Activated CD8-positive, alpha-beta memory T cell treated with anti-CD3 and anti-CD28 coated beads, Interleukin-2, amount 50 U/mL, for 48 hours (primary cell): ENCODE data around the gene ZNG1F.
"Not testable (repeated sequence)": the region's sequence is repeated elsewhere in the genome, so short reads cannot be mapped to it uniquely, and the experiment has no call there.

Experiments
- DNase-seq: peaks from one replicate; pipeline ENCODE4 v3.0.0-alpha.2; 2020

Gene ZNG1F

DNA sequence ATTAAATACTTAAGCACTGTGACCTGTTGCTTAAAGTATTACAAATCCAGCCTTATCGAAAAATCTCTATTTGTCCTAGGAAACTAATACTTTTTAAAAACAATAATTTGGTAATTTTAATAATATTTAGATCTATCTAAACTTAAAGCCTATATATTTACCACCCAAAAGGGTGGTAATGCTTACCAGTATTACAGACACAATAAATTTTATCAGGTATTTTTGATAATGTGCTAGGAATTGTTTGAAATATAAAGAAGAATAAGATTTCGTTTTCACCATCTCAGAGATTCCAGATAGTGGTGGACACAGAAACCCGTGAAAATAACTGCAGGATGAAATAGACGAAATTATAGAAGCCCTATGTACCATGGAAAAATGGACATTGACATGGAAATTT is 68.4 kb downstream of the ZNG1F start:
- not testable (repeated sequence) for DNase-seq

DNA sequence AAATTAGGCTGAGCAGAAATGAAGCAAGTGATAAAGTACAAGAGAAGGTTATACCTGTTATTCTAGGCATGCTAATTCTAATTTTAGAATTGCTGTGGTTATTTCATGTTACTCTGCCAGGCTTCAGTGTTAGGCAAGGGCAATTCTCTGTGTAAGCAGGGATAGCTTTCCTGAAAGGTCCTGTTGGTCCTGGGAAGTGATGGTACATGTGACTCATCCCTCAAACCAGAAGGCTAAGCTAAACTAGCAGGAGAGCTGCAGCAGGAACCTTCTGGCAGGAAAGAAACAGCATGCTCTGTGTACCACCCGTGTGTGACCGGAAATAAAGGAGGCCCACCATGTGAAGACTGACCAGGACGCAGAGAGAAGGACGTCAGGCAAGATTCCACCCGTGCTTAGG is 69.4 kb downstream of the ZNG1F start:
- not testable (repeated sequence) for DNase-seq

DNA sequence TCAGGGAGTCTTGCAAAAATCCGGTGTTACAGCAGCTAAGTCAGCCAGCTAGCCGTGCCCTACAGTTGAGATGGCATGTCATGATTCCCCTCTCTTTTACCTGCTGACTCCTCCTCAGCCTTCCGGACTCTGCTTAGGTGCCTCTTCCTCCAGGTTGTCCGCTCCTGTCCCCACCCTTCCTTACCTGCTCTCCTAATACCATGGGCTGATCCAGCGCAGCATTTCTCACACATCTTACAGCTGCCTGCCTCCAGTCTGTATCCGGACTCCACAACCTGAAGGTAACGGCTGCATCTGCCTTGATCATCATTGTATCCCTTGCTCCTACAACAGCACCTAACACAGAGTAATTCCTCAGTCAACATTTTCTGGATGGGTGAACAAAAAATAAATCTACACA is 69.8 kb downstream of the ZNG1F start:
- not testable (repeated sequence) for DNase-seq

DNA sequence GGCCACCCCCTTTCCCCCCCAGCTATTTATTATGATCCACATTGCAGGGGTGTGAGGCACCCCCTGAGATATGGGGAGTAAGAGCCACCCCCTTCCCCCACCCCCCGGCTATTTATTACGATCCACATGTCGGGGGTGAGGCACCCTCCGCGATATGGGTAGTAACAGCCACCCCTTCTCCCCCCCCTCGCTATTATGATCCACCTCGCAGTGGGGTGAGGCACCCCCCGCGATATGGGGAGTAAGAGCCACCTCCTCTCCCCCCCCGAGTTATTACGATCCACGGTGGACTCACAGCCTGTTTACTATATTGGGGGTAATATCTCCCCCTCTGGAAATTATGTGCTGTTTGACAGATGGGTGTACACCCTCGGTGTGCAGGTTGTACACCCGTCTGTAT is 75.8 kb downstream of the ZNG1F start:
- DNase-seq: not testable (repeated sequence)

DNA sequence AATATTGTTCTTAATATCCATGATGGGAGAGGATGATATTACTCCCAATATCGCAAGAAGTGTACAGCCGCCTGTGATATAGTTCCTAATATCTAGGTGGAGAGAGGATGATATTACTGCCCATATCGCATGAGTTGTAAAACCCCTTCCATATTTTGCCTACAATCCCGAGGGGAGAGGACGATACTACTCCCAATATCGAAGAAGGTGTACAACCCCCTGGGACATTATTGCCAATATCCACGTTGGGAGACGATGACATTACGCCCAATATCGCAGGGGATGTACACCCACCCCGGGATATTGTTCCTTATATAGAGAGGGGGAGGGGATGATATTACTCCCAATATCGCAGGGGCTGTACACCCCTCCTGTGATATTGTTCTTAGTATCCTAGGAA is 77.7 kb downstream of the ZNG1F start:
- DNase-seq: not testable (repeated sequence)

DNA sequence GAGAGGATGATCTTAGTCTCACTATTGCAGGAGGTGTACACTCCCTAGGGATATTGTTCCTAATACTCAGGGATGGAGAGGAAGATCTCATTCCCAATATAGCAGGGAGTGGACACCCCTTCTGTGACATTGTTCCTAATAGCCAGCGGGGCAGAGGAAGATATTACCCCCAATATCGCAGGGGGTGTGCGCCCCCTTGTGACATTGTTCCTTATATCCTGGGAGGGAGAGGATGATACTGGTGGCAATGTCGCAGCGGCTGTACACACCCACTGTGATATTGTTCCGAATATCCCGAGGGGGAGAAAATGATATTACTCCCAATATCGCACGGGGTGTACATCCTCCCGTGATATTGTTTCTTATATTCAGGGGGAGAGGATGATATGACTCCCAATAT is 78.2 kb downstream of the ZNG1F start:
- DNase-seq: peak; percentile 58

DNA sequence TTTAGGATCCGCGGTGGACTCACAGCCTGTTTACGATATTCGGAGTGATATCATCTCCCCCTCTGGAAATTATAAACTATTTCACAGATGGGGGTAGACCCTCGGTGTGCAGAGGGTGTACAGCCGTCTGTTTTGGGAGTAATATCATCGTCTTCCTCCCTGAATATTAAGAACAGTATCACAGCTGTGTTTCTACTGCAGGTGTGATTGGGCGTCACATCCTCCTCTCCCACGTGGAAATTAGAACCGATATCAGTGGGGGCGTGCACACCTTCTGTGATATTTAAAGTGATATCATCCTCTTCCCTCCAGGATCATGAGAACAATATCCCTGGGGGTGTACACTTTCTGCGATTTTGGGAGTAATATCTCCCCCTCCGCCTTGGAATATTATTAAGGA is 79.9 kb downstream of the ZNG1F start:
- not testable (repeated sequence) for DNase-seq

DNA sequence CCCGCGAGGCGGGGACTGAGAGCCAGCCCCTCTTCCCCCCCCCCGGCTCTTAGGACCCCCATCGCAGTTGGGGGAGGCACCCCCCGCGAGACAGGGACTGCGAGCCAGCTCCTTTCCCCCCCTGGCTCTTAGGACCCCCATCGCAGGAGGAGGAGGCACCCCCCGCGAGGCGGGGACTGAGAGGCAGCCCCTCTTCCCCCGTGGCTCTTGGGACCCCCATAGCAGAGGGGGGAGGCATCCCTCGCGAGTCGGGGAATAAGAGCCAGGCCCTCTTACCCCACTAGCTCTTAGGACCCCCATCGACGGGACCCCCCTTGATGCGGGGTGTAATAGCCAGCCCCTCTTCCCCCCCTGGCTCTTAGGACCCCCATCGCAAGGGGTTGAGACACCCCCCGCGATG is 80.3 kb downstream of the ZNG1F start:
- not testable (repeated sequence) for DNase-seq

DNA sequence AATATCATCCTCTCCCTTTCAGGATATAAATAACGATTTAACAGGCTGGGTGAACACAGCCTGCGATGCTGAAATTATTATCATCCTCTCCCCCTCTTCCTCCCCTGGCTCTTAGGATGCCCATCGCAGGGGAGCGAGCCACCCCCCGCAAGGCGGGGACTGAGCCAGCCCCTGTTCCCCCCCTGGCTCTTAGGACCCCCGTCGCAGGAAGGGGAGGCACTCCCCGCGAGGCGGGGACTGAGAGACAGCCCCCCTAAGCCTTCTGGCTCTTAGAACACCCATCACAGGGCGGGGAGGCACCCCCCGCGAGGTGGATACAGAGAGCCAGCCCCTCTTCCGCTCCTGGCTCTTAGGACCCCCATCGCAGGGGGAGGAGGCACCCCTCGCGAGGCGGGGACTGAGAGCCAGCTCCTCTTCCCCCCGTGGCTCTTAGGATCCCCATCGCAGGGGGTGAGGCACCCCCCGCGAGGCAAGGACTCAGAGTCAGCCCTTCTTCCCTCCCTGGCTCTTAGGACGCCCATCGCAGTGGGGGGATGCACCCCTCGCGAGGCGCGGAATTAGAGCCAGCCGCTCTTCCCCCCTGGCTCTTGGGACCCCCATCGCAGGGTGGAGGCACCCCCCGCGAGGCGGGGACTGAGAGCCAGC is 82.5 kb downstream of the ZNG1F start:
- not testable (repeated sequence) for DNase-seq

DNA sequence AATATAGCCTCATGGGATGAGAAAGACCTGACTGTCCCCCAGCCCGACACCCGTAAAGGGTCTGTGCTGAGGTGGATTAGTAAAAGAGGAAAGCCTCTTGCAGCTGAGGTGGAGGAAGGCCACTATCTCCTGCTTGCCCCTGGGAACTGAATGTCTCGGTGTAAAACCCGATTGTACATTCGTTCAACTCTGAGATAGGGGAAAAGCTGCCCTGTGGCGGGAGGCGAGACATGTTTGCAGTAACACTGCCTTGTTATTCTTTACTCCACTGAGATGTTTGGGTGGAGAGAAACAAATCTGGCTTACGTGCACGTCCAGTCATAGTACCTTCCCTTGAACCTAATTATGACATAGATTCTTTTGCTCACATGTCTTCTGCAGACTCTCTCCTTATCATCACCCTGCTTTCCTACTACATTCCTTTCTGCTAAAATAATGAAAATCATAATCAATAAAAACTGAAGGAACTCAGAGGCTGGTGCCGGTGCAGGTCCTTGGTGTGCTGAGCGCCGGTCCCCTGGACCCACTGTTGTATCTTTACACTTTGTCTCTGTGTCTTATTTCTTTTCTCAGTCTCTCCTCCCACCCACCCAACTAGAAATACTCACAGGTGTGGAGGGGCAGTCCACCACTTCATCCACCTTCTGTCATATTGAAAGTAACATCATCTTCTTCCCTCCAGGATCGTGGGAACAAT is 83.4 kb downstream of the ZNG1F start:
- DNase-seq: not testable (repeated sequence)

DNA sequence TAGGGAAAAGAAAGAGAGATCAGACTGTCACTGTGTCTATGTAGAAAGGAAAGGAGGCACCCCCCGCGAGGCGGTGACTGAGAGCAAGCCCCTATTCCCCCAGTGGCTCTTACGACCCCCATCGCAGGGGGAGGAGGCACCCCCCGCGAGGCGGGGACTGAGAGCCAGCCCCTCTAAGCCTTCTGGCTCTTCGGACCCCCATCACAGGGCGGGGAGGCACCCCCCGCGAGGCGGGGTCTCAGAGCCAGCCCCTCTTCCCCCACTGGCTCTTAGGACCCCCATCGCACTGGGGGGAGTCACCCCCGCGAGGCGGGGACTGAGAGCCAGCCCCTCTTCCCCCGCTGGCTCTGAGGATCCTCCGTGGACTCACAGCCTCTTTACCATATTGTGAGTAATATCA is 84.6 kb downstream of the ZNG1F start:
- DNase-seq: not testable (repeated sequence)

DNA sequence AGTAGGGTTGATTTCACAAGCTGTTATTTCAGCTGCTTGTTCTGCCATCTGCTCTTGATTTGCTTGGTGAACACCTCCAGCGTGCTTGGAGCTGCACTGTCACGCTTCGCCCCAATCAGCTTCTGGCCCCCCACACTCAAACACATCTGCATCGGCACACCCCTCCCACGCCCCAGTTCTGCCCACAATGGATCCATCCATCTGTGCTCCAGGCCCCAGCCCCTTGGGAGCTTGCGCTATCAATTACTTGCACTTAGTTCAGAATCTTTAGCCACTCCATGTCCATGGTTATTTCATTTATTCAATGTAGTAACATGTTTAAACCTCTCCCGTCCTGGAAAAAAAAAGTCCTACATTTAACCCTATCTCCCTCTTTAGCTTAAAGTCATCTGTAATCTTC is 88.6 kb downstream of the ZNG1F start:
- not testable (repeated sequence) for DNase-seq

DNA sequence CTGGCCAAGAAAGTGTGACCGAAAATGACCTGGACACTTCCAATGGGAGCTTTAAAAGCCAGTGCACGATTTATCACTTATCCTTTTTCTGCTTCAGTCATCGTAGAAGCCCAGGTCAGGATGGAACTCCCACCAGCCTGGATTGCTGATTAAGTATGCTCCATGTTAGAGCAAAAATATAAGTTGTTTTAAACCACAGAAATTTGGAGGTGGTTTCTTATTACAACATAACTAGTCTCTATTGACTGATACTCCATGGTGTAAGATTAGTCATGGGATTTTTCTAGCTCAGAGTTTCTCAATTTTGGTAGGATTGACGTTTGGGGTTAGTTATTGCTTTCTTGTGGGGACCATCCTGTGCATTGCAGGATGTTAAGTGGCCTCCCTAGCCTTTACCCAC is 90.4 kb downstream of the ZNG1F start:
- not testable (repeated sequence) for DNase-seq

DNA sequence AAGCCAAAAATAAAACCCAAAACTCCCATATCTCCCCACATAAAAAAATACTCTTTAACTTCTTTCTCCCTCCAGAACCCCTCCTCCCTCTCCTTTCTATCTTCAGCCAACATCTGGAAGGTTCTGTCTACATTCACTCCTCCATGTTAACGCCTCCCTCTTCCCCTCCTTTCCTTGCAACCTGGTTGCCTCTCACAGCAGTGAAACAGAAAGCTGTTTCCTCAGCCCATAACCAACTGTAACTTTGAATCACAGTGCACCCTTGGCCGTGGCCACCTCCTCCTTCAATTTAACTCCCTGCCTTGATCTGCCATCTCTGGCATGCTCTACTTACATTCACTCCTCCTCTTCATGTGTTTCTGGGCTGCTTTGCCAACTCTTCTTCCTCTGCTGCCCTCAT is 94.1 kb downstream of the ZNG1F start:
- not testable (repeated sequence) for DNase-seq

DNA sequence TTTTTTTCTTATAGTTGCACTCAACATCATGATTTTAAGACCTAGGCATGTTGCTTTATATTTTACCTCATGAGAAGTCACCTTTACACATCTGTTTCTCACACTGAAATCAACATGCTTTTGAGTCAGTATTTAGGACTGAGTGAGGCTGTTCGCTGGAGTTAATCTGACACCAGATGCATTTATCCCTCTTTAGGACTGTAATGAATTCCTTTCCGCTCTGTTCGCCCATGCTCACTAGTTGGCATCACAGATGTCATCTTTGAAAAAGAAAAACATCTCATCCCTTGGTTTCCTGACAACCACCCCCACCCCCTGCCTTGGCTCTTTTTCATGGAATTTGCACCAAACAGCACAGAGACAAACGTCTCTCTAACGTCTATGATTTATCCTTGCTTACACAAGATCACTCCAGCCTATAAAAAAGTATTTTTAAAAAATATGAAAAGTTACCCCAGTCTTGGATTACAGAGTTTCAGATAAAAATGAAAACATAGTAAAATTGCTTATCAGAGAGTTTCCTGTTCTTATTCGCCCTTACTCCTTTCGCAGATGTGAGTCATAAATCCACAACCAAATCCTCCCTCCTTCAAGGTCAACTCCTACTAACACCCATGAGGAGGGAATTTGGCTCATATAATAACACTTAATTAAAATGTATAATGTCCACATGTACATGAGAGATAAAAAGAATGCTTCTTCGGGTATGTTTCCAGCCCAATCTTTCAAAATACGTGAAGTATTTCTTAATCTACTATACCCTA is 94.9 kb downstream of the ZNG1F start:
- not testable (repeated sequence) for DNase-seq

DNA sequence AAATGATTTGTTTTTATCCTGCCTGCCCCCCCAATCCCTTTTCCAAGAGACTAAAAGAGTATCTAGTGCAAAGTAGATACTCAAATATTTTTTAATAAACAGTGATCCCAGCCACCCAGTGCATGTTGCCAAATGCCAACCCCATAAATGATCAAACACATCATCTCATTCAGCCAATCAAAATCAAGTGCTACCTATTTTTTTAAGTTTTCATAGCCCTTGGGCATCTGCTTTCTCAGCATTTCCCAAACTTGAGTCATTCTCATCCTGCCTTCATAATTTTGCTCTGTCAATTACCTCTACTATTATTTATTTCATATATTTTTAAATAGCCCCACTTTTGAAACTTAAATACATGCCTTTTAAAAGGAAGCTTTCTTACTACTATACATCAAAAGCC is 98.2 kb downstream of the ZNG1F start:
- DNase-seq: not testable (repeated sequence)

DNA sequence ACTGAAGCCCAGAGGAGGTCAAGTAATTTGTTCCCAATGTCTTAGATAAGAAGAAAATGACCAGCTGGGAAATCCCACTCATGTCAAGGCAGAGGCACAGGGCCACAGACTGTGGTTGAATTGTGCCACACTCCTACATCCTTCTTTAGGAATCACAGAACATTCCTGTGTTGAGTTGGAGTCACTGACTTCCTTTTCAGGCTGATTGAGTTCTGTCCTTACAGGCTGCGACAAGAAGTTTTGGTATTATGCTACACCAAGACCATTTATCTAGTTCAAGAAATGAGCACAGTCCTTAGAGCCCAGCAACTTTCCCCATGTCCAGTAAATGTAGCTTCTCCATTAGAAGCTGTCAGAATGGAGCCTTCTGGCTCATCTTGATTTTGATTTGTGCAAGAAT is 98.7 kb downstream of the ZNG1F start:
- not testable (repeated sequence) for DNase-seq

DNA sequence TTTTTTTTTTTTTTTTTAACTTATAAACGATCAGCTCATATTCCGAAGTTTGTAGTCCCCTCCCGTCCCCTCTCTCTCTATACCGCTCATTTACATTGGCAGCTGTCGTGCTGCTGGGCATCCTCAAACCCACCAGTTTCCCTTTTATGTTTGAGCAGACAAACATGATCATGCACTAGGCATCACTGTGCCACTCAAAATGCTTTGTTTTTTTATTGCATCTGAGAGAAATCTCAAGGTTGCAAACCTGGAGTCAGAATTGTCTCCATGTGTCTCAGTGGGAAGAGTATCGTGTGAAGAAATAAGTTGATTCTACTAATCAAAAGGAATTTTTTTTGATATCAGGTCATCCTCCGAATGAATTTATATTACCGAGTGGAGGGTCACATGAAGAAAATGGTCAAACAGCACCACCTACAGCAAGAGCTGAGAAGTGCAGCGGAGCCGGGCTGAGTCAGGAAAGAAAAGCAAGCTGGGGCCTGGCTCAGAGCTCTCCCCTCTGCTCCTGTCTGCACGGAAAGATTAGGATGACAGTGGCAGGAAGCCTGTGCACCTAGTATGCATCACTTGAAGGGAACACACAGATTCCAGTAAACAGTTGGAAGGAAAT is 100.6 kb downstream of the ZNG1F start:
- DNase-seq: not testable (repeated sequence)

DNA sequence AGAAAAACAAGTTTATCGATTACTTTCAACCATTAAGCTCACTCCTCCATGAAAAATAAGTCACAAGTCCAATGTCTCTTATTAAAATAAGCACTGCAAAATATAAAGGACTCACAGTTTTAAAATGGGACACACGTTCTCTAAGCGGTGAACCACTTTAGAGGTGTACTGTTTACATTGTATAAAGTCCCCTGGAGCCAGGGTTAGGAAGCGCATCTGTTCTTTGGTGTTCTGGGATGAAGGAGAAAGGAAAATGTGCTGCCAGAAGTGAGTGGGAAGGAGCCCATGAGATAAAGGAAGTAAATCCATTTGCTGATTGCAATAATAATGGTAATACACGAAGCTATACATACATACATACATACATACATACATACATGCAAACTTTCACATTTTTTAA is 101.2 kb downstream of the ZNG1F start:
- not testable (repeated sequence) for DNase-seq

DNA sequence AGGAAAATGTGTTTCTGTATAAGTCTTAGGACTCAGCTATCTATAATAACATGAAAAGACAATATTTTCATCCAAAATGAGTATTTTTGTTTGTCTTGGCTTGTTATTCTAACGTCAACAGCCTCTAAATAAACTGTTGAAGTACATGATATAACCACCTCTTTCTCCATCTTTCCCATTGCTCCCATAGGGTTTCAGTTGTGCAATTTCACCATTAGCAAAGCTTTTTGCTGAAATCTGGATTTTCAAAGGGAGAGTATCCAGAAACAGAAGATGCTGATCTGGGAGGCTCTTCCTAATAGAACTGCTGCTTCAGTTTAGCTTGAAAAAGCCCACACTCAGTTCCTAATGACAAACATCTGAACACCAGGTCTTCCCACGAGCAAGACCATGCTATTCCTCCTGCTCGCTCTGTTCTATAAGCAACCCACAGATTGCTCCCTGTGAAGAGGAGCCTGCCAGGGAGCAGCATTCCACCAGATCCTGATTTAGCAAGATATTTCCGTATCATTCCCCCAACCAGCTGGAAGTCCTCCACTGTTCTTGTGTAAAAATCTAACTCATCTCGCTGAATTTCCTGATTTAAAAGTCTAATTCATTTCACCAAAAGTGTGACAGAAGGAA is 101.8 kb downstream of the ZNG1F start:
- DNase-seq: not testable (repeated sequence)

DNA sequence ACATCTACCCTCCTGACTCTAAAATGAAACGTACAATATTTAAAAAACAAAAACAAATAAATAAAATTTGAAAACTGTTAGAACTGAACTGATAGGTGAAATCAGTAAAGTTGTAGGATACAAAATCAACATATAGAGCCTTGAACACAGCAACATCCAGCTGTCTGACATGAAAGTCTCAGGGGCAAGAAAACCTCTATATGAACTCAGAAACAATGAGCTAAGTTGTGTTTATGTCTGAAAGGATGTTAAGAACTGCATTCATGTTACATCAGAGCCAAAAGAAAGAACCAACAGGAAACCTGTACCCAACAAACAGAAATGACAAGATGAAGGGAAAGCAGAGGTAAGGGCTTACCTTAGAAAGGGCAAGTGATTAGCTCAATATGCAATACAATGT is 102.4 kb downstream of the ZNG1F start:
- DNase-seq: not testable (repeated sequence)

DNA sequence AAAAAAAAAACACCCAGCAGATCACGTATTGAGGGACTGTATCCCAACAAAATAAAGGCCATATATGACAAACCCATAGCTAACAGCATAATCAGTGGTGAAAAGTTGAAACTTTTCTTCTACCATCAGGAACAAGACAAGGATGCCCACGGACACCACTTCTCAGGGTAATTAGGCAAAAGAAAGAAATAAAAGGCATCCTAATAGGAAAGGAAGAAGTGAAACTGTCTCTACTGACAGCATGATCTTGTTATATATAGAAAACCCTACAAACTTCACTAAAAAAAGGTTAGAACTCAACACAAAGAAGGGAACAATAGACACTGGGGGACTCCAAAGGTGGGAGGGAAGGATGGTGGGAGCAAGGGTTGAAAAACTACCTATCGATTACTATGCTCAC is 102.9 kb downstream of the ZNG1F start:
- DNase-seq: not testable (repeated sequence)

DNA sequence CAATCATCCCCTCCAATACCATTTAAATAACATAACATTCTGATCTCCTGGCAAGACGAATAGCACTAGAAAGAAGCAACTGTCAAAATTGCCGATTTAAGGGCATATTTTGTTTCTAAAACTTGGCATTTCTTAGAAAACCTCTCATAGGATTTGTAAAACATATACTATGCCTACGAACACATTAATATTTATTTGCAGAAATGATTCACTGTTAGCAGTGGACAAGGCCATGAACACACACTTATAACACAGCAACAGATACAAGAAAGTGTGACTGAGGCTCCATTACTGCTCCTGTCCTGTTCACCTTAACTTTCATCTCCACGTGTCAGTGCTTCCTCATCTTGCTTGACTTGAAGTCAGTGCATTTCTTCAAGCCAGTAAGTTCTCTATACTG is 106.8 kb downstream of the ZNG1F start:
- not testable (repeated sequence) for DNase-seq
